ENCODE data around the gene THAP10.

GRCh38 chr15:70854666-70854976 is 37.6 kb downstream of the THAP10 start:
- TF ChIP-seq, protein P1, sequence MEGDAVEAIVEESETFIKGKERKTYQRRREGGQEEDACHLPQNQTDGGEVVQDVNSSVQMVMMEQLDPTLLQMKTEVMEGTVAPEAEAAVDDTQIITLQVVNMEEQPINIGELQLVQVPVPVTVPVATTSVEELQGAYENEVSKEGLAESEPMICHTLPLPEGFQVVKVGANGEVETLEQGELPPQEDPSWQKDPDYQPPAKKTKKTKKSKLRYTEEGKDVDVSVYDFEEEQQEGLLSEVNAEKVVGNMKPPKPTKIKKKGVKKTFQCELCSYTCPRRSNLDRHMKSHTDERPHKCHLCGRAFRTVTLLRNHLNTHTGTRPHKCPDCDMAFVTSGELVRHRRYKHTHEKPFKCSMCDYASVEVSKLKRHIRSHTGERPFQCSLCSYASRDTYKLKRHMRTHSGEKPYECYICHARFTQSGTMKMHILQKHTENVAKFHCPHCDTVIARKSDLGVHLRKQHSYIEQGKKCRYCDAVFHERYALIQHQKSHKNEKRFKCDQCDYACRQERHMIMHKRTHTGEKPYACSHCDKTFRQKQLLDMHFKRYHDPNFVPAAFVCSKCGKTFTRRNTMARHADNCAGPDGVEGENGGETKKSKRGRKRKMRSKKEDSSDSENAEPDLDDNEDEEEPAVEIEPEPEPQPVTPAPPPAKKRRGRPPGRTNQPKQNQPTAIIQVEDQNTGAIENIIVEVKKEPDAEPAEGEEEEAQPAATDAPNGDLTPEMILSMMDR (IDR thresholded peaks at IDR 0.05; ENCODE audit: poor library complexity), result no peak
- TF ChIP-seq EZH2 (IDR thresholded peaks at IDR 0.05; ENCODE audit: borderline replicate concordance) (no peak), EZH2phosphoT487 (IDR thresholded peaks at IDR 0.05; ENCODE audit: low read depth, severe bottlenecking, unreplicated experiment) (no peak)
